GM21390 (cell line): Measurements from ENCODE around the gene OR2A25.
"Not testable (repeated sequence)": the region's sequence is repeated elsewhere in the genome, so short reads cannot be mapped to it uniquely, and the experiment has no call there.

Experiments
- ATAC-seq: cut with Tn5 transposase; IDR thresholded peaks from one replicate; pipeline ENCODE4 v1.9.1; 2021; ENCODE audit not compliant: unreplicated experiment

OR2A25 gene

GRCh38 chr7:144069511-144069910, at the start of gene OR2A25:
TSS of gene OR2A25 (plus strand) at chr7:144069811. CDS start at chr7:144074220, 4,409 bp downstream.
- ATAC-seq = no peak

- no peak for ATAC-seq
These were observed 49.3 kb upstream of the OR2A25 start for GRCh38 chr7:144020340-144020739.

- no peak for ATAC-seq
These were observed 47.4 kb upstream of the OR2A25 start for GRCh38 chr7:144022169-144022568.

GRCh38 chr7:144023171-144023827, 46.3 kb upstream of the OR2A25 start:
- no peak for ATAC-seq

- ATAC-seq = no peak
These were observed 45.4 kb upstream of the OR2A25 start for GRCh38 chr7:144024213-144024612.

- ATAC-seq = no peak
These were observed 43.3 kb upstream of the OR2A25 start for GRCh38 chr7:144026203-144026883.

- no peak for ATAC-seq
These were observed 42.5 kb upstream of the OR2A25 start for GRCh38 chr7:144027070-144027469.

- no peak for ATAC-seq
These were observed 41.6 kb upstream of the OR2A25 start for GRCh38 chr7:144027974-144028373.

GRCh38 chr7:144028547-144028946, 41.1 kb upstream of the OR2A25 start:
- no peak for ATAC-seq

- no peak for ATAC-seq
These were observed 37.1 kb upstream of the OR2A25 start for GRCh38 chr7:144032516-144032915.

GRCh38 chr7:144032985-144033709, 36.5 kb upstream of the OR2A25 start:
- ATAC-seq = no peak

- ATAC-seq = no peak
These were observed 34.2 kb upstream of the OR2A25 start for GRCh38 chr7:144035385-144035784.

- ATAC-seq = no peak
These were observed 33.2 kb upstream of the OR2A25 start for GRCh38 chr7:144036302-144036885.

- no peak for ATAC-seq
These were observed 32.1 kb upstream of the OR2A25 start for GRCh38 chr7:144037414-144038035.

- no peak for ATAC-seq
These were observed 30.7 kb upstream of the OR2A25 start for GRCh38 chr7:144038887-144039286.

- ATAC-seq = no peak
These were observed 21.0 kb upstream of the OR2A25 start, which contains the start of gene OR2A5 for GRCh38 chr7:144048648-144049047. TSS of gene OR2A5 (plus strand) at chr7:144048948. CDS start at chr7:144050402, 1,454 bp downstream.

- ATAC-seq = no peak
These were observed 20.1 kb upstream of the OR2A25 start for GRCh38 chr7:144049491-144049890.

- no peak for ATAC-seq
These were observed 19.5 kb upstream of the OR2A25 start for GRCh38 chr7:144050093-144050492.

- not testable (repeated sequence) for ATAC-seq
These were observed 18.7 kb upstream of the OR2A25 start for GRCh38 chr7:144050884-144051283.

GRCh38 chr7:144057954-144058353, 11.7 kb upstream of the OR2A25 start:
- ATAC-seq = no peak

- no peak for ATAC-seq
These were observed 5.9 kb upstream of the OR2A25 start for GRCh38 chr7:144063710-144064109.
